GM18870 (cell line): ENCODE data around the gene CXCL1.

Experiments
- ATAC-seq: cut with Tn5 transposase; IDR thresholded peaks from one replicate; pipeline ENCODE4 v1.9.1; 2021; ENCODE audit warnings: moderate library complexity; ENCODE audit not compliant: unreplicated experiment

CXCL1 gene

DNA sequence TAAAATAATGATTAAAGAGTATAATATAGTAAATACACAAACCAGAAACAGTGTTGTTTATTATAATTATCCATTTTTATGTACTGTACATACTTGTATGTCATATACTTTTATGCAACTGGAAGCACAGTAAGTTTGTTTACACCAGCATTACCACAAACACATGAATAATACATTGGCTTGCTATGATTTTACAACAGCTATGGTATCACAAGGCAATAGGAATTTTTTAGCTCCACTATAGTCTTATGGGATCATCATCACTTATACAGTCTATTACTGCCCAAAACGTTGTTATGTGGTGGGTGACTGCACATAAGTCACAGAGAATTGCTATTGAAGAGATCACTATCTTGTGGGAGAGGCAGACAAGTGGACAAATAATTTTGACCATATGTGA lies 17.9 kb upstream of the CXCL1 start:
- no peak for ATAC-seq

DNA sequence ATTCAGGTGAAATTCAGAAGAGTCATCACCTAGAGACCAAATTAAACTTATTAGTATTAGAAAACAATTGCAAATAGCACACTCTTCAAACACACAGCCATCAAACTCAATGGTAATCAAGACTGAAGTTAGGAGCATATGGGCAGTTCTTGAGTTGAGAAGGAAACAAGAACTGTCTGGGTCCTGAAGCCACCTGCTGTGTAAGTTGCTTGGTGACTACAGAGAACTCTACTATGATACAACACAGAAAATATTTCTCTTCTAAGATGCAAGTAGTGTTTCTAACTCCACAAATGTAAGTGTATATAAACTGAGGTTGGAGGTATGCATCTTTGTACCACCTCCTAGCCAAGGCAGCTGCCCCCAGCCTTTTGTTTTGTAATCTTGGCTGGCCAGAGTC lies 16.4 kb upstream of the CXCL1 start:
- no peak for ATAC-seq

DNA sequence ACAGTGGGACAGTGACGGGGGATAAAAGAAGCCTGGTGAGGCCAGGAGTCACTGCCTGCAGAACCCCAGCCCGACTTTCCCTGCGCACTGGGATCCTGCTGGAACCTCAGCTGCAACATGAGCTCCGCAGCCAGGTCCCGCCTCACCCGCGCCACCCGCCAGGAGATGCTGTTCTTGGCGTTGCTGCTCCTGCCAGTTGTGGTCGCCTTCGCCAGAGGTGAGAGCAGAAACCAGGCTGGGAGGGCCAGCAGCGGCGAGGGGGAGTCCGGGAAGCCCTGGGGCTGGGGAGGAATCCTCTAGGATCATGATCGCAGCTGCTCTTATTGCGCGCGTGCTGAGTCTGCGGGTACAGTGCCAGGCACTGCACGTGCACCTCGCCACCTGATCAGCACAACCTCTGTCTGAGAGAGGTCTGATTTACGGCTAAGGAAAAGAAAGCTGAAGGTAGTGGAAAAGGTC lies 15.9 kb upstream of the CXCL1 start, which contains the start of gene PF4V1:
Gene PF4V1 (plus strand): TSS at position 51 of the 459 bp plus-strand sequence. CDS start 67 bp downstream, at position 118.
- no peak for ATAC-seq

DNA sequence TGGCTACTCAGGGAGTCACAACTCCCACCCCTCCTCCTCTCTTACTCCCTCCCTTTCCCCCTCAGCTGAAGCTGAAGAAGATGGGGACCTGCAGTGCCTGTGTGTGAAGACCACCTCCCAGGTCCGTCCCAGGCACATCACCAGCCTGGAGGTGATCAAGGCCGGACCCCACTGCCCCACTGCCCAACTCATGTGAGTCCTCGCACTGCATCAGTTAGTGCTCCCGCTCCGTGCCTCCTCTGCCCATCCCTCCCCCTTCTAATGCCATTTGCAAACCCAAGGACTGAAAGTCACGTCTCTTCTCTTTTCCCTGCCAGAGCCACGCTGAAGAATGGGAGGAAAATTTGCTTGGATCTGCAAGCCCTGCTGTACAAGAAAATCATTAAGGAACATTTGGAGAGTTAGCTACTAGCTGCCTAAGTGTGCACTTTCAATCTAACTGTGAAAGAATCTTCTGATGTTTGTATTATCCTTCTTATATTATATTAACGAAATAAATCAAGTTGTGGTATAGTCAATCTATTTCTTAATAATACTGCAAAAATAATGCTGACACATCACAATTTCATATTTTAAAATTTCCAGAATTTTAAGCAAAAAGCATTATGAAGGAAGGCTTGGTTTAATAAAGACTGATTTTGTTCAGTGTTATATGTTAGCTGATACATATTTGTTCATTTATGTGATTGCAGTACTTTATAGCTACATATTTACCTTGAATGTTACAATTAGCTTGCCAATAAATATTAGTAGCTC lies 15.3 kb upstream of the CXCL1 start:
- no peak for ATAC-seq

DNA sequence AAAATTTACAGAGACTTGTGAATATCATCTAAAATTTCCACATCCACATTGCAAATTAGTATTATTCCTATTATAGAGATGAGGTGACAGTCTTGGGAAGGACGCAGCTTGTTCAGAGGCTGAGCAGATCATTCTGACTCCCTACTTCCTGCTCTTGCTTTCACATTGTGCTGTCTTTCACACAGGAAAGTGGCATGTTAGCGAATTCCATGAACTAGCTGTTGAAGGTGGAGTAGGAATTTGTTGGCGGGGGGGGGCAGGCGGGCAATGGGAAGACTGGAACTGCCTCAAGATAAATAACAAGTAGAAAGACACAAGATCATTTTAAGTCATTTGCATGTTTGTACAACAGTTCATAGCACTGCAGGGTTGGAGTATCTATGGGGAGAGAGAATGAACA lies 13.8 kb upstream of the CXCL1 start:
- ATAC-seq, result no peak

DNA sequence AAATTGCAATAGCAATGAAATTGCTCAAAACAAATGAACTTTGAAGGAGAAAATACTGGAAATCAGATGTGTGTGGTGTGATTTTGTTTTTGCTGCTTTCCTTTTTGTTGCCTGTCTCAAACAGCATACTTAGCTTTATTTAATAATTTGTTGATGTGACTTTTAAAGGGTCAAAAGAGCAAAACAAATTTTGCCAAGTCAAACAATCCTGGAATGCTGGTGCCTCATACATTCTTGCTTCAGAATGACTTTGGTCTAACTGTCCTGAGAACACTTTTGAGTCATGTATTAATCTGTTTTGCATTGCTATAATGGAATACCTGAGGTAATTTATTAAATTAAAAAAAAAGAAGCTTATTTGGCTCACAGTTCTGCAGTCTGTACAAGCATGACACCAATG lies 12.7 kb upstream of the CXCL1 start:
- ATAC-seq, result no peak

DNA sequence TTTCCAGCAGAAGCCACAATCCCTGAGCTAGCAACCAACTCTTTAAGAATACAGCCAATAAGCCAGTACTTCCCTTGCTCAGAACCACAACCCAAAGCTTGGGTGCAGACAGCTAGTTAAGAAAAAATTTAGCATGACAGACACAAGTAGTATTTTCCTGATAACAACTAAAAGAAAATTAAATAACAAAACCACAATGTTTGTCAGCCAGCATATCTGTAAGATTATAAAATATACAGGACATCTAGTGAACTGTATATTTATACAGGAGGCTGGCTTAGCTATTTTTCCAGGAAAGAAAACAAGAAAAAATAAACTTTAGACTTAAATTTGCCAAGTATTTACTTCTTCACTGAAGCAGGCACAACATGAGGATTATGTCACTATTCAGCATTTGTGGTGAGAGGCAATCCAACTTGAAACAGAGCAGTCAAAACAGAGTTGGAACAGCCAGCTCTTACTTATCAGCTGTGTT lies 9.5 kb upstream of the CXCL1 start:
- no peak for ATAC-seq

DNA sequence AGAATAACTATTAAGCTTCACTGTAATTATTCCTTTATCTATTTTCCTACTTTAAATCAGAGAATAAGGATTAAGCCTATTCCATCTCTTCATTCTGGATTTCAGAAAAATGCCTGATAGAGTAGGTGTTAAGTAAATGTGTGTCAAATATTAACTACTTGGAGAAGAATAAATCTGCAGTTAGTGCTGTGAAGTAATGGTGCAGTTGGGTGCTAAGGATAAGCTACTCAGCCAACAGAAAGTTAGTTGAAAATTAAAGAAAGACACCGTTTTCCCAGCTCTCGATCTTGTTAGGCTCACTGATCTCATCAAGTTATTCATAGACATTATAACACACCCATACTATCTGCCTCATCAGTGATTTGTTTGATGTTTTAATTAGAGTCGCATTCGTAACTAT lies 9.0 kb upstream of the CXCL1 start:
- no peak for ATAC-seq

DNA sequence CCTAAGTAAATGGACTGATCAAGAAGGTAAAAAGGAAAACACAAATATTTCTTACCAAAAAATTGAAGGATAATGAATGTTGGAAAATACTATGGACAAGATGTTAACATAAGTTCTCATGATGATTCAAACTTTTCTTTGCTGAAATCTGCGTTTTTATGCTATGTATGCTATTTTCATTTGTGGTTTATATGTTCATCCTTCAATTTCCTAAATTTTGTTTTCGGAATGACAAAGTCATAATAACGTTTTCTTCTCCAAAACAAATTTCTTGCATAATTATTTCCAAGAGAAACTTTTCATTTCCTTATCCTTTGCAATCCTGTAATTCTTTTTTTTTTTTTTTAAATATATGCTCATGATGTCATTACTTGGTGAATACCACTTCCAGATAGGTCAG lies 8.3 kb upstream of the CXCL1 start:
- ATAC-seq, result no peak

DNA sequence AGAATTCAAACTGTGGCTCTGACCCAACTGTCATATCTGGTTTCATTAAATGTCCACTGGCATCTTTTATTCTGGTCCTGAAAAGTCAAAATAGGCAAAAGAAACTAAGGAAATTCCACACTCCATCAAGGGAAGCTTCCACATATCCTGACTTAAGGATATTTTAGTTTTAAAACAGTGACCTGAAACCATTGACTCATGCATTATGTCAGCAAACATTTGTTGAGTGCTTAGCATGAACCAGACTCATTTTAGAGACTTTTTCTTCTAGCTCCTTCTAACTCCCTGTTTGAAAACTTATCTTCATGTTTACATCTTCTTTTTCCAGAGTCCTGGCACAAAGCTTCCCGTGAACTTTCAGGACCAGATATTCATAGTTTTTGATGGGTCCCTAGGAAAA lies 6.9 kb upstream of the CXCL1 start:
- no peak for ATAC-seq

DNA sequence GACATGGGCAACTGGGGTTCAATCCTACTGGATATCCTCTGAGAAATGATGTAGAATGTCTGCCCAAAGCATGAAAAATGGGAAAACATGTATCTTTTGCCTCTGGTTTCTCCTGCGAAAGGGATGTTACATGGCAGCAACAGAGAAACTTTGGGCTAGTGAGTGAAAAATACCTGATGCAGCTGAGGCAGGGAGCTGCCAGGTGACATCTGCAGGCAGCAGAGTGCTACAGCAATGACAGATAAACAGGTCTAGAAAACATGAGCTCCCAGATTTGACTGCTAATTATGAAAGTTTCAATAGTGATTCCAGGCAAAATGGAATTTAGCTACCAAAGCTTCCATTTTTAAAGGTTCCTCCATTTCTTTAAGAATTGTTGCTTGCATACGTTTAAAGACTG lies 4.8 kb upstream of the CXCL1 start:
- ATAC-seq, result no peak

DNA sequence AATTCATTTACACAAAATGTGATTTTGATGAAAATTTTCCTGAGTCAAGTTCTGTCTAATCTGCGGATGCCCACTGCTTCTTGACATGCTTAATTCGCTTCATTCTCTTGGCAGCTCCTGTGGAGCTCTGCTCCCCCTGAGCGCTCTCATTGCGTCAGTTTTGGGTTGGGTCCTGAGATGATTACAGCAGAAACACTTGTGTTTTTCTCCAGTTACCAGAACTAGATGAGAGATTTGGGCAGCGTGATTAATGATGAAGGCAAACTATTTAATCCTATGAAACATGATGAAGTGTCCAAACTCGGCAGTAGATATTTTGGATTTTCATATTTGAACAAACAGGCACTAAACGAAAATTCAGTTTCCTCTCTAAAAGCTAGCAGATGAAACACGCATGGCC lies 4.2 kb upstream of the CXCL1 start:
- ATAC-seq, result no peak

DNA sequence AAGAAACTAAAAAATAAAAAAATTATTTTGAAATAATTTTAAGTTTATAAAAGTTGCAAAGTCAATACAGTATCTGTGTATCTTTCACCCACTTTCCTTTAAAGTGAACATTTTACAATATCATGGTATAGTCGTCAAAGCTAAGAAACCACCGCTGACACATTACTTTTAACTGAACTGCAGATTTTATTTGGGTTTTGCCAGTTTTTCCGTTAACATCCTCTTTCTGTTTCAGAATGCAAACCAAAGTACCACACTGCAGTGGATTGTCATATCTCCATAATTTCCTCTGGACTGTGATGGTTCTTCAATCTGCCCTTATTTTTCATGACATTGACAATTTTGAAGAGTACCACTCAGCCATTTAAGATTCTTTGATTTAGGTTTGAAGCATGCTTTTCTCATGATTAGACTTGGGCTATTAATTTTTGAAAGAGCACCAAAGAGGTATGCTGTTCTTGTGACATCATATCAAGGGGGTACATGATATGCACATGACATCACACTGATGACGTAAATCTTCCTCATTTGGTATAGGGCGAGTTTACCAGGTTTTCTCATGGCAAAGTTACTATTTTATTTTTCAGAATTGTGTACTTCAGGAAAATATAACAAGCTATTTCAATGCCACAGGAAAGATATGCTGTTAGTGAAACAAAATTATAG lies 3.6 kb upstream of the CXCL1 start:
- no peak for ATAC-seq

DNA sequence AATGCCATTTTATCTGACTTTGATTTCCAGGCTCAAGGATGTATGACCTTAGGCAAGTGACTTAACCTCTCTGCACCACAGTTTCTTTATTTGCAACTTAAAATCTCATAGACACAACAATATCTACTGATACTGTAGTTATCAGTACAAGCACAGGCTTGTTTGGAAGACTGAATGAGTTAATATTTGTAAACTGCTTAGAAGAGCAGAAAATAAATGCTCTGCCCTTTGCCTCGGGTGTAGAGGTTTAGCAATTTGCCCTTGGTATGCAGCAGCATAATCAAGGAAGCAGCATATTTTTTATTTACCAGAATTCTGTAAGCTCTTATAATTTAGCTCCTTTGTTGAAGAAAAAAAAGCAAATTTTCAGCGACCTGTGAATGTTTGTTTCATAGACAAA lies 2.9 kb upstream of the CXCL1 start:
- ATAC-seq, result no peak

DNA sequence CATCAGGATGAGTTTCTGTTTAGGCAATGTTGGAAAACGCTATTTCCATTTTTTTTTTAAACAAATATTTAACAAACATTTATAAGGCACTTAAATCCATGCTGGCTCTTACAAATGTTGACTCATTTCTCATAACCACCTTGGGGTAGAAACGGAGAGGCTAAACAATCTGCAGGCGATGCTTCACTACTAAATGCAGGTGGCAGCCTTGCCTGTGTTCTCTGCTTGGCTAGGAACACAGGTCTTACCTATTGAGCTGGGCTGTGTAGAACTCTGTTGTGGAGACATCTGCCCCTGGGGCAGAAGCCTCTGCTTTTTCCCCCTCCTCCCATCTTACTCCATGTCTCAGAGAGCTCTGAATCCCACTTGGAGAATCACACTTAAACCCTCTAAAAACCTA lies 1.4 kb upstream of the CXCL1 start:
- no peak for ATAC-seq

DNA sequence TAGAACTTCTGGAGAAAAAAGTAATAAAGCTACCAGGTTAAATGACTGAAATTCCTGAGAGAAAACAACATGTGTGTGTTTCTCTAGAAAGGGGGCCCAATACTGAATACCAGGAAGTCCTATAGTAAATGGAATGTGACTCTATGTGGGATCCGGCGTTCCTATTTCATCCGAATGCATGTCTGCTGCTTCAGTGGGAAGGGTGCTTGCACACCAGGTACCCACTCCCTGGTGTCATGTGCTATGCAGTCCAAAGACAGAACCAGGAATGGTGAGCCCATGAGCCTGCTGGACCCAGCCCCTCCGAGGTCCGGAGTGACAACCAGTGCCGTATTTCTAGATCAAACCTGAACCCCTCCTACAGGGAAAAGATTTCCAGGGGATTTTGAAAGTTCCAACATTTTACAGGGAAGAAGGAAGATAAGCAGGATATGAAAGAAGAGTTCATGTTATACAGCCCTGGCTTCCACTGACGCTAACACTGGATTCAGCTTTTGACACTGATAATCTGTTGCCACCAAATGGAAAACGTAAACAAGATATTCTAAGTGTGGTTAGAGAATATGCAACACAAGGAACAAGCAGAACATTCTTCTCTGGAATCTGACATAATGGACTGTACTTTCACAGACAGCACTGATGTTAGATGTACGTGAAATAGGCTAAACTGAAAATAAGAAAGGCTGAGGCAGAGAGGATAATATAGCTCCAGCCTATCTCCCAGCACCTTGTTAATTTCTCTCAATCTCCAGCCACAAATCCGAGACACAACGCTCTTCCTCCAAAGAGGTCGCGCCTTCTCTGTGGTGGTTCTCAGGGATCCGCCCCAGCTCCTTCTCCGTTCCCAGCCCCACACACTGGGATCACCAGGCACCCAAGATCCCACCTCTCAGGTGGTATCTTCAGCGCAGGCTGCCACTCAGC lies 725 bp upstream of the CXCL1 start:
- no peak for ATAC-seq

DNA sequence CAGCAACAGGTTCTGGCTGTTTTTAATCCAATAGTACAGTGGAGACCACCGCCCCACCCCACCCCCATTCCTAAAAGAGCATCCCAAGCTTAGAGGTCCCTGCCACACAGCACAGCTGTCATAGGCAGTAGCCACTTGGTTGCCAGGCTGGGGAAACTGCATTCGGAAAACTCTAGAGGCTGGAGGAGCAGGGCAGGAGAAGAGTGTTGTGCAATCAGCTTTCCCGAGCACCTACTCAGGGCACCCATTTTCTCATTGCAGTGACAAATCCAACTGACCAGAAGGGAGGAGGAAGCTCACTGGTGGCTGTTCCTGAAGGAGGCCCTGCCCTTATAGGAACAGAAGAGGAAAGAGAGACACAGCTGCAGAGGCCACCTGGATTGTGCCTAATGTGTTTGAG lies 1.1 kb downstream of the CXCL1 start:
- ATAC-seq, result no peak

DNA sequence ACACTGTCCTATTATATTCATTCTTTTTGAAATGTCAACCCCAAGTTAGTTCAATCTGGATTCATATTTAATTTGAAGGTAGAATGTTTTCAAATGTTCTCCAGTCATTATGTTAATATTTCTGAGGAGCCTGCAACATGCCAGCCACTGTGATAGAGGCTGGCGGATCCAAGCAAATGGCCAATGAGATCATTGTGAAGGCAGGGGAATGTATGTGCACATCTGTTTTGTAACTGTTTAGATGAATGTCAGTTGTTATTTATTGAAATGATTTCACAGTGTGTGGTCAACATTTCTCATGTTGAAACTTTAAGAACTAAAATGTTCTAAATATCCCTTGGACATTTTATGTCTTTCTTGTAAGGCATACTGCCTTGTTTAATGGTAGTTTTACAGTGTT lies 1.6 kb downstream of the CXCL1 start:
- ATAC-seq, result no peak

DNA sequence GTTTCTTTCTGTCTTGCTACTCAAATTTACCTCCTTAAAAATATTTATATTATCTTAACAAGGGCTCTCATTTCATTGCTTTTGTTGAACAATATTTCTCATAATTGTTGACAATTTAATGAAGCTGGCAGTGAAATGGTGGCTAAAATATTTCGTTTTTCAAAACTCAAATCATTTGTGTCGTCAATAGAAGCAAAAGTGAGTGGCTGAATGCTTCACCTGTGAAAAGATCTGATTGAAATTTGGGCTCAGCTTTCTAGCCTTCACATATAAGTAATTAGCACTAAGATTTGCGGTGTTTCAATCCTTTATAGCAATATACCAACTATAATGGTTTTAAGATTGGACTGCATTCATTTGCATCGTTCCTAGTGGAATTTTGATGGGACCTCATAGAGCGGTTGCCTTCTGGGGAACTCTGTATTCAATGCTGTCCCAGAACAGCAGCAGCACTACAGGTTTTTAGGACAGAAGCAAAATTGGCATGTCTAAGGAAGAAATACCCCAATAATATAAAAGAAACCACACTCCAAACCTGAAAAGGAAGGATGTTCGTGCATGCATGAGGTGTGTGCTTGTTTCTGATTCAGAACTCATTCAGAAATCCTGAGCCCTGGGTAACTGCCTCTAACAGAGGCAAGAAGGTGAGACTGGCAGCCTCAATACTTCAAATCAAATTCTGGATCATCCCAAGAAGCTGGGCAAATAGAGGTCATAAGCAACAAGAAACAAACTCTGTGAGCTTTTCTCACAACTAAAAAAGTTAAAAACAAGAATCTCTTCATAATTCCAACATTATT lies 2.5 kb downstream of the CXCL1 start:
- no peak for ATAC-seq

DNA sequence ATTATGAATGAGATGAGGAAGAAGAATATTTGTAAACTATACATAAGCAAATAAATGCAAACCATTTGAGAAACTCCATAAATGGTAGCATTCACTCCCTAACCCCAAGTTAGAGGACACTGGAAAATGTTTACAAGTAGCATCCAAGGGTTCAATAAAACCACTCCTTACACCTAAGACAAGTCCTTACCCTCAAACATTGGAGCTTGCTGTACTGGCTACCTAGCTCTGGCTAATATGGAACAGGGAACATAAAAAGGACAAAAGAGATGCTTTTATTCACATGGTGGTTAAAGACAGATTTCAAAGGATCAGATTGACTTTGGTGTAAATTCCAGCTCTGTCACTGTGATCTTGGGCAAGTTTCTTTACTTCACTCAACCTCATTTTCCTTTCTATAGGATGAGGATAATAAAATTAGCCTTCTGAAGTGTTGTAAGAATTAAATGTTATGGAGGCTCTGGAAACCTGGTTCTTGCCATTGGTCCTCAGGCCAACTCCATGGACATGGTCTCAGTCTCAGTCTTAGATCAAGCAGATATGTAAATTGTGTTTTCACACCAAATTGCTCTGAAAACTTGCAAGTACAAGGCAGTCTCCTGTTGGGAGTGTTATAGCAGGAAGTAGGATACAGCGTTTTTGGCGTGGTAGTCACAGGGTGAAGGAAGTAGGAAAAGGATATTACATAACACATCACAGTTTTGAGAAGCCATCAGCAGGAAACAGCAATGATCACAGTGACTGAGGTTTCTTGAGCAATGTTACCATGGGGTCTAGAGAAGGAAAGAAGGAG lies 3.3 kb downstream of the CXCL1 start:
- ATAC-seq, result no peak
